ENCODE data around the gene CD9.

DNA sequence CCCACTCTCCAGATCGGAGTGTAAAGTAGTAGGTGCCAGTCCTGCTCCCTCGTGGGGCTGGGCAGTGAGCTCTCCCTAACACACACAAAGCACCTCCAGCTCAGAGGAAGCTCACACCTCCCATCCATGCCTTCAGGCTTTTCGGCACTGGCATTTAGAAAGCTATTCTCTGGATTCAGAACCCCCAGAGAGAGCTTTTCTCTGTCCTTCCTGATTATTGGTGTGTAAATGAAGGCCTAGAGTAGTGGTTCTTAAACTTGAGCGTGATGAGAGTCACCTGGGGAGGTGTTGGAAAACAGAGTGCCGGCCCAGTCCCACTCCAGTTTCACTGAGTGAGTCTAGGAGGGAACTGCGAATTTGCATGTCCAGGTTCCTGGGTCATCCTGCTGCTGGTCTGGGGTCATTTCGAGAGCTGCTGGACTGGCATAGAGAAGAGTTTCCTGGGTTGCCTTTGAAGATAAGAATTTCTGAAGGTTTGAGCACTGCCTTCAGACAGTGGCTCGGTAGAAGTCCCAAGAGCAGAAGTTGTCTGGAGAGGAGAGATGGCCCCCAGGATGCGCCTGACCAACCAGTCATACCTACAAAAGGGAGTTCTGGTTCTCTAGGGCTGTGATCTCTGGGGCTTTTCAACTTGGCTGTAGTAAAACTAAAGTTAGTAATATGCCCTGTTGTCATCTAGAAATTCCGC lies 15.1 kb downstream of the CD9 start:
- TF ChIP-seq, protein P1, sequence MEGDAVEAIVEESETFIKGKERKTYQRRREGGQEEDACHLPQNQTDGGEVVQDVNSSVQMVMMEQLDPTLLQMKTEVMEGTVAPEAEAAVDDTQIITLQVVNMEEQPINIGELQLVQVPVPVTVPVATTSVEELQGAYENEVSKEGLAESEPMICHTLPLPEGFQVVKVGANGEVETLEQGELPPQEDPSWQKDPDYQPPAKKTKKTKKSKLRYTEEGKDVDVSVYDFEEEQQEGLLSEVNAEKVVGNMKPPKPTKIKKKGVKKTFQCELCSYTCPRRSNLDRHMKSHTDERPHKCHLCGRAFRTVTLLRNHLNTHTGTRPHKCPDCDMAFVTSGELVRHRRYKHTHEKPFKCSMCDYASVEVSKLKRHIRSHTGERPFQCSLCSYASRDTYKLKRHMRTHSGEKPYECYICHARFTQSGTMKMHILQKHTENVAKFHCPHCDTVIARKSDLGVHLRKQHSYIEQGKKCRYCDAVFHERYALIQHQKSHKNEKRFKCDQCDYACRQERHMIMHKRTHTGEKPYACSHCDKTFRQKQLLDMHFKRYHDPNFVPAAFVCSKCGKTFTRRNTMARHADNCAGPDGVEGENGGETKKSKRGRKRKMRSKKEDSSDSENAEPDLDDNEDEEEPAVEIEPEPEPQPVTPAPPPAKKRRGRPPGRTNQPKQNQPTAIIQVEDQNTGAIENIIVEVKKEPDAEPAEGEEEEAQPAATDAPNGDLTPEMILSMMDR (IDR thresholded peaks at IDR 0.05; ENCODE audit: poor library complexity, severe bottlenecking) = no peak
- TF ChIP-seq, protein P2, sequence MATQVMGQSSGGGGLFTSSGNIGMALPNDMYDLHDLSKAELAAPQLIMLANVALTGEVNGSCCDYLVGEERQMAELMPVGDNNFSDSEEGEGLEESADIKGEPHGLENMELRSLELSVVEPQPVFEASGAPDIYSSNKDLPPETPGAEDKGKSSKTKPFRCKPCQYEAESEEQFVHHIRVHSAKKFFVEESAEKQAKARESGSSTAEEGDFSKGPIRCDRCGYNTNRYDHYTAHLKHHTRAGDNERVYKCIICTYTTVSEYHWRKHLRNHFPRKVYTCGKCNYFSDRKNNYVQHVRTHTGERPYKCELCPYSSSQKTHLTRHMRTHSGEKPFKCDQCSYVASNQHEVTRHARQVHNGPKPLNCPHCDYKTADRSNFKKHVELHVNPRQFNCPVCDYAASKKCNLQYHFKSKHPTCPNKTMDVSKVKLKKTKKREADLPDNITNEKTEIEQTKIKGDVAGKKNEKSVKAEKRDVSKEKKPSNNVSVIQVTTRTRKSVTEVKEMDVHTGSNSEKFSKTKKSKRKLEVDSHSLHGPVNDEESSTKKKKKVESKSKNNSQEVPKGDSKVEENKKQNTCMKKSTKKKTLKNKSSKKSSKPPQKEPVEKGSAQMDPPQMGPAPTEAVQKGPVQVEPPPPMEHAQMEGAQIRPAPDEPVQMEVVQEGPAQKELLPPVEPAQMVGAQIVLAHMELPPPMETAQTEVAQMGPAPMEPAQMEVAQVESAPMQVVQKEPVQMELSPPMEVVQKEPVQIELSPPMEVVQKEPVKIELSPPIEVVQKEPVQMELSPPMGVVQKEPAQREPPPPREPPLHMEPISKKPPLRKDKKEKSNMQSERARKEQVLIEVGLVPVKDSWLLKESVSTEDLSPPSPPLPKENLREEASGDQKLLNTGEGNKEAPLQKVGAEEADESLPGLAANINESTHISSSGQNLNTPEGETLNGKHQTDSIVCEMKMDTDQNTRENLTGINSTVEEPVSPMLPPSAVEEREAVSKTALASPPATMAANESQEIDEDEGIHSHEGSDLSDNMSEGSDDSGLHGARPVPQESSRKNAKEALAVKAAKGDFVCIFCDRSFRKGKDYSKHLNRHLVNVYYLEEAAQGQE (IDR thresholded peaks at IDR 0.05; ENCODE audit: borderline replicate concordance) = no peak
